B cell (primary cell): Measurements from ENCODE around the gene NWD2. TPM values are rescaled to one million over a fixed set of nuclear protein-coding genes. Genes with fewer than 3 reads are reported as not detected.

Experiments used
- ATAC-seq: fragments of 200-7000 bp; cut with Tn5 transposase; one replicate; pipeline ENCODE4 v1.10.0; 2021; ENCODE audit warnings: low read depth, mild to moderate bottlenecking, moderate number of reproducible peaks, moderate library complexity
- CTCF ChIA-PET: fragments of 350-600 bp; sonication (Branson Sonifier 250); formaldehyde crosslinking; loops from one replicate; lab custom pipeline; 2021; ENCODE audit warnings: antibody characterized with exemption, inconsistent platforms; lab: Charles Lee
- POLR2A ChIA-PET: fragments of 350-600 bp; sonication (Branson Sonifier 250); formaldehyde crosslinking; loops from one replicate; lab custom pipeline; 2021; ENCODE audit warnings: antibody characterized with exemption; lab: Charles Lee
- DNase-seq: peaks from one replicate; pipeline ENCODE4 v3.0.0; 2013
- H2AFZ ChIP-seq: 2 replicates; pipeline ENCODE4 v1.6.1; 2012; ENCODE audit warnings: mild to moderate bottlenecking, low read depth, low read length; ENCODE audit not compliant: insufficient read depth, poor library complexity, severe bottlenecking
- H3K27ac ChIP-seq, 2 donors: 1 replicate in 1 of 2; 2 replicates in 1 of 2; pipeline ENCODE4 v1.5.1; 2012 to 2013; ENCODE audit warnings: low read length in 2 of 2, mild to moderate bottlenecking in 2 of 2, moderate library complexity in 1 of 2
- H3K27me3 ChIP-seq, 4 experiments: fragments of 200-600 bp in 1 of 4; sonication (generic) in 1 of 4; replicated peaks in 1 of 4; 1 replicate in 2 of 4; 2 replicates in 2 of 4; pipeline versions ENCODE4 v1.6.1 to v1.7.0; 2013 to 2016; ENCODE audit warnings: low read length in 3 of 4, mild to moderate bottlenecking in 2 of 4, mixed read lengths in 1 of 4, moderate library complexity in 1 of 4; ENCODE audit not compliant: insufficient read depth in 4 of 4, control insufficient read depth in 3 of 4; ENCODE audit errors: control extremely low read depth in 1 of 4
- H3K36me3 ChIP-seq, 2 experiments: replicated peaks in 1 of 2; 1 replicate in 1 of 2; 2 replicates in 1 of 2; pipeline versions ENCODE4 v1.6.1 to v1.7.1; 2013; ENCODE audit warnings: low read length in 1 of 2; ENCODE audit not compliant: insufficient read depth in 2 of 2, control insufficient read depth in 1 of 2; ENCODE audit errors: control extremely low read depth in 1 of 2, extremely low read depth in 1 of 2
- H3K4me1 ChIP-seq, 2 donors: fragments of 200-600 bp in 1 of 2; sonication (generic) in 1 of 2; 1 replicate in 1 of 2; 2 replicates in 1 of 2; pipeline versions ENCODE4 v1.5.1 to v1.6.1; 2013 to 2017; ENCODE audit warnings: low read length in 2 of 2; ENCODE audit not compliant: control insufficient read depth in 2 of 2, insufficient read depth in 2 of 2
- H3K4me2 ChIP-seq: replicated peaks from 2 replicates; pipeline ENCODE3; 2012; ENCODE audit warnings: mild to moderate bottlenecking, low read depth, low read length; ENCODE audit not compliant: poor library complexity, severe bottlenecking
- H3K4me3 ChIP-seq, 5 experiments: fragments of 200-600 bp in 1 of 5; sonication (generic) in 1 of 5; 1 replicate in 3 of 5; 2 replicates in 2 of 5; pipeline versions ENCODE4 v1.5.1 to v1.7.0; 2011 to 2016; ENCODE audit warnings: low read length in 4 of 5, mild to moderate bottlenecking in 4 of 5, low read depth in 2 of 5, control low read depth in 1 of 5, moderate library complexity in 1 of 5; ENCODE audit not compliant: insufficient read depth in 1 of 5; ENCODE audit errors: control extremely low read depth in 1 of 5, extremely low read depth in 1 of 5
- H3K79me2 ChIP-seq: fragments of 200-600 bp; sonication (generic); one replicate; pipeline ENCODE4 v1.6.0; 2016; ENCODE audit warnings: low read length; ENCODE audit not compliant: control insufficient read depth, insufficient read depth
- H3K9ac ChIP-seq: fragments of 200-600 bp; sonication (generic); 2 replicates; pipeline ENCODE4 v1.6.1; 2017; ENCODE audit warnings: mild to moderate bottlenecking, low read length, moderate library complexity
- H3K9me3 ChIP-seq, 3 donors: one replicate each; pipeline versions ENCODE4 v1.6.1 to v1.7.1; 2013; ENCODE audit warnings: low read length in 2 of 3; ENCODE audit not compliant: control insufficient read depth in 2 of 3, insufficient read depth in 1 of 3; ENCODE audit errors: control extremely low read depth in 1 of 3
- H4K20me1 ChIP-seq: 2 replicates; pipeline ENCODE4 v1.6.0; 2012; ENCODE audit warnings: mild to moderate bottlenecking, low read length; ENCODE audit not compliant: insufficient read depth, control insufficient read depth, poor library complexity, severe bottlenecking
- H3K27ac Mint-ChIP-seq: one replicate; pipeline ENCODE4 v1.8.0; 2021; ENCODE audit warnings: mixed read lengths
- H3K27me3 Mint-ChIP-seq: one replicate; pipeline ENCODE4 v1.8.0; 2021; ENCODE audit warnings: mixed read lengths
- H3K4me1 Mint-ChIP-seq: one replicate; pipeline ENCODE4 v1.8.0; 2021; ENCODE audit warnings: mixed read lengths
- H3K4me3 Mint-ChIP-seq: one replicate; pipeline ENCODE4 v1.8.0; 2021; ENCODE audit warnings: mixed read lengths
- H3K9me3 Mint-ChIP-seq: one replicate; pipeline ENCODE4 v1.8.0; 2022; ENCODE audit warnings: mixed read lengths; ENCODE audit not compliant: insufficient read depth
- EZH2 ChIP-seq: IDR thresholded peaks from 2 replicates; pipeline ENCODE4 v1.6.1; 2012; ENCODE audit warnings: borderline replicate concordance, low read depth, mild to moderate bottlenecking, moderate library complexity, low read length; ENCODE audit not compliant: insufficient read depth, poor library complexity, severe bottlenecking
- WGBS: methylation state at CpG from one replicate; pipeline ENCODE4 v1.1.5; 2013; ENCODE audit warnings: missing lambda C conversion rate; ENCODE audit not compliant: insufficient coverage; 5-methylcytosine and 5-hydroxymethylcytosine counted together
- intact Hi-C: fragments of 100-400 bp; cut with micrococcal nuclease; formaldehyde crosslinking; loops from one replicate; pipeline ENCODE4 v1.10.0; 2022
- polyA plus RNA-seq: library from polyadenylated mRNA; depleted of rRNA; stranded (reverse); fragments of >200 nt; gene quantifications from 2 replicates; pipeline ENCODE4 v1.2.3, GENCODE V29; 2012
- total RNA-seq, 2 donors: library from RNA; stranded (reverse); fragments of 120-200 nt in 1 of 2; gene quantifications; 1 replicate in 1 of 2; 2 replicates in 1 of 2; pipeline versions ENCODE4 v1.2.3 to v1.2.4, GENCODE V29; 2013 to 2022
- TF ChIP-seq, protein P1 (sequence below): fragments of 200-600 bp; IDR thresholded peaks from one replicate; pipeline ENCODE4 v1.8.0; 2022; ENCODE audit warnings: antibody characterized with exemption, mild to moderate bottlenecking

Gene NWD2
- total and polyA plus RNA-seq, 2 donors (not counting 1 experiment from before 2014, with no cell fraction given): not detected

- Mint-ChIP-seq H3K9me3 (no peaks in the 10 kb centered on the region), H3K27me3 (peaks cover 53% of the 10 kb centered on the region), H3K27ac (no peak overlapping the region), H3K4me3 (no peak overlapping the region), H3K4me1 (peaks cover 15% of the 10 kb centered on the region)
- H3K27me3 ChIP-seq: peaks cover 0 to 36% (median 31%) of the 10 kb centered on the region in 4 experiments
- H3K4me3 ChIP-seq: no peak overlapping the region
- no peak overlapping the region for H3K27ac ChIP-seq
- ATAC-seq (no peak), DNase-seq (no peak)
- 100% methylated on average over 1 of the region's 1 CpG for WGBS
- no peak overlapping the region for H3K9ac ChIP-seq
- no peaks in the 10 kb centered on the region for H3K36me3 ChIP-seq
- no peaks in the 10 kb centered on the region for H3K79me2 ChIP-seq
- no peak overlapping the region for H3K4me2 ChIP-seq
- TF ChIP-seq EZH2: no peak
- TF ChIP-seq, protein P1, sequence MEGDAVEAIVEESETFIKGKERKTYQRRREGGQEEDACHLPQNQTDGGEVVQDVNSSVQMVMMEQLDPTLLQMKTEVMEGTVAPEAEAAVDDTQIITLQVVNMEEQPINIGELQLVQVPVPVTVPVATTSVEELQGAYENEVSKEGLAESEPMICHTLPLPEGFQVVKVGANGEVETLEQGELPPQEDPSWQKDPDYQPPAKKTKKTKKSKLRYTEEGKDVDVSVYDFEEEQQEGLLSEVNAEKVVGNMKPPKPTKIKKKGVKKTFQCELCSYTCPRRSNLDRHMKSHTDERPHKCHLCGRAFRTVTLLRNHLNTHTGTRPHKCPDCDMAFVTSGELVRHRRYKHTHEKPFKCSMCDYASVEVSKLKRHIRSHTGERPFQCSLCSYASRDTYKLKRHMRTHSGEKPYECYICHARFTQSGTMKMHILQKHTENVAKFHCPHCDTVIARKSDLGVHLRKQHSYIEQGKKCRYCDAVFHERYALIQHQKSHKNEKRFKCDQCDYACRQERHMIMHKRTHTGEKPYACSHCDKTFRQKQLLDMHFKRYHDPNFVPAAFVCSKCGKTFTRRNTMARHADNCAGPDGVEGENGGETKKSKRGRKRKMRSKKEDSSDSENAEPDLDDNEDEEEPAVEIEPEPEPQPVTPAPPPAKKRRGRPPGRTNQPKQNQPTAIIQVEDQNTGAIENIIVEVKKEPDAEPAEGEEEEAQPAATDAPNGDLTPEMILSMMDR: no peak
- H4K20me1 ChIP-seq: no peaks in the 10 kb centered on the region
- POLR2A ChIA-PET: no interaction called here
- CTCF ChIA-PET: no interaction called here
- H3K4me1 ChIP-seq: peaks cover 12 to 17% of the 10 kb centered on the region in 2 donors
- intact Hi-C loops: loop anchor here (5.0 kb wide), 1 partner anchor 116 kb away; no protein-coding TSS in a partner anchor
- H2AFZ ChIP-seq: no peak overlapping the region
- H3K9me3 ChIP-seq: no peaks in the 10 kb centered on the region
Observed at GRCh38 chr4:37450911-37451310, 206.4 kb downstream of the NWD2 start.

DNA sequence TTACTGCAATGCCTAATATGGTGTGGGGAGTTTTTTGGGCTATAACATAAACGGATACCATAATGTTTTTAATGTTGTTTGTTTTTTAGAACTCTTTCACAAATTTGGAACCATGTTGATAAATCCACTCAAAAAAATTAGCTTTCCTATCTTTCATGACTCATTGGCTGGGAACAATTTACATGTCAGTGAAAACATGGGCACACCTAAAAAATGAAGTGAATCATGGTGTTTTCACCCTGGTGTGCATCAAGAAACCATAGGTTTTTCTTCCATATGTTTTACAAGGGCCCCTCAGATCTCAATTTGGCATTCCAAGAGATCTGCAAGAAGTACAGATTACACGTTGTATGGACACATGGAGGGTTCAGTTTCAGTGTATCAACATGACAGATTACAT is 207.1 kb downstream of the NWD2 start:
- no peak overlapping the region for H3K4me3 ChIP-seq
- no peak overlapping the region for H3K4me3 Mint-ChIP-seq
- no peaks in the 10 kb centered on the region for H3K36me3 ChIP-seq
- WGBS: no CpG with 5 or more reads among the region's 2 CpGs
- H3K79me2 ChIP-seq: no peaks in the 10 kb centered on the region
- H3K9me3 ChIP-seq: no peaks in the 10 kb centered on the region
- POLR2A ChIA-PET: no interaction called here
- H3K27ac Mint-ChIP-seq: no peak overlapping the region
- ATAC-seq: no peak
- peaks cover 60% of the 10 kb centered on the region for H3K27me3 Mint-ChIP-seq
- H3K27me3 ChIP-seq: peaks cover 0 to 36% (median 34%) of the 10 kb centered on the region in 4 experiments
- H3K27ac ChIP-seq: no peak overlapping the region
- H4K20me1 ChIP-seq: no peaks in the 10 kb centered on the region
- no peak overlapping the region for H2AFZ ChIP-seq
- peaks cover 12 to 17% of the 10 kb centered on the region in 2 donors for H3K4me1 ChIP-seq
- intact Hi-C loops: loop anchor here (5.0 kb wide), 1 partner anchor 116 kb away; no protein-coding TSS in a partner anchor
- H3K9me3 Mint-ChIP-seq: no peaks in the 10 kb centered on the region
- H3K4me2 ChIP-seq: no peak overlapping the region
- no peak overlapping the region for H3K9ac ChIP-seq
- TF ChIP-seq, protein P1: no peak
- CTCF ChIA-PET: interaction anchor here (0.7 kb wide), 1 partner anchor 27 kb away, joined by 3 read pairs; no protein-coding TSS in a partner anchor
- peaks cover 15% of the 10 kb centered on the region for H3K4me1 Mint-ChIP-seq
- no peak for DNase-seq
